HG02759 (cell line): Measurements from ENCODE around the gene CDC42EP4.

Experiments
- ATAC-seq: cut with Tn5 transposase; IDR thresholded peaks from one replicate; pipeline ENCODE4 v1.9.1; 2021; ENCODE audit warnings: mild to moderate bottlenecking, moderate library complexity; ENCODE audit not compliant: unreplicated experiment

Gene CDC42EP4, protein sequence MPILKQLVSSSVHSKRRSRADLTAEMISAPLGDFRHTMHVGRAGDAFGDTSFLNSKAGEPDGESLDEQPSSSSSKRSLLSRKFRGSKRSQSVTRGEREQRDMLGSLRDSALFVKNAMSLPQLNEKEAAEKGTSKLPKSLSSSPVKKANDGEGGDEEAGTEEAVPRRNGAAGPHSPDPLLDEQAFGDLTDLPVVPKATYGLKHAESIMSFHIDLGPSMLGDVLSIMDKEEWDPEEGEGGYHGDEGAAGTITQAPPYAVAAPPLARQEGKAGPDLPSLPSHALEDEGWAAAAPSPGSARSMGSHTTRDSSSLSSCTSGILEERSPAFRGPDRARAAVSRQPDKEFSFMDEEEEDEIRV

DNA sequence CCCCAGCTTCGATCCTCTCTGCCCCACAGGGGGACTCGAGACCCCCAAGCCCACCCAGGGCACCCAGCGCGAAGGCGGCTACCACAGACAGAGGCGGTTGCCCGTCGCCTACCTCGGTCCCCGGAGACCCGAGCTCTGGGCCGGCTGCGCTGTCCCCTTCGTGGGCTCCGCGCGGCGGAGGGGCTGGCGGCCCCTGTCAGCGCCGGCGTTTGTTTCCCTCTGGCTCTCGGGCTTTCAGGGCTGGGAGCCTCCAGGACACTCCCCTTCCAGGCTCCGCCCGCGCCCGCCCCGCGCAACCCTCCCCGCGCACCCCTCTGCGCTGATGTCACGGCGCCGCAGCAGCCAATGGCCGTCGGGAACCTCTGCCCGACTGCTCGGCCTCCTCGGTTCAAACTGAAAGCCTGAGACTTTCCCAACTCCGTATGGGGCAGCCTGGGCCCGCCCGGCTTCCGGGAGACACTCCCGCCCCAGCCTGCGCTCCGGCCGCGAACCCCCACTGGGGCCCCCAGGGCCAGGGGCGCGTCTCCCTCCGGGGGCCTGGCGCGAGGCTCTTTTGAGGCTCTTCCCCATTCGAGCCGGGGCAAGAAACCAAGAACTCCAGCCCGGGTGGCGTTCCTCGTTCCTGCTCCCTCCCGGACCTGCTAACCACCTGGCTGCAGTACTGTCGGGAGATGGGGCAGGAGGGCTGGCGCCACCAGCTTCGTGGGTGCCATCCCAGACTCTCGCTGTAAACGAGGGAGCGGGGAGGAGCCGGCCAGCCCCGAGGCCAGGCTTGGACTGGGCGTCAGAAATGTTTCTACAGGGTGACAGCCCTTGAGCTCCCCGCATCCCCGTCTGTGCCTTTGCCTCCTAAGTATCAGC is at the start of gene CDC42EP4:
CDC42EP4 (minus strand) TSS at position 221 of the 861 bp plus-strand sequence. CDS start 25,501 bp downstream, outside the sequence.
- peak; percentile 91 for ATAC-seq

DNA sequence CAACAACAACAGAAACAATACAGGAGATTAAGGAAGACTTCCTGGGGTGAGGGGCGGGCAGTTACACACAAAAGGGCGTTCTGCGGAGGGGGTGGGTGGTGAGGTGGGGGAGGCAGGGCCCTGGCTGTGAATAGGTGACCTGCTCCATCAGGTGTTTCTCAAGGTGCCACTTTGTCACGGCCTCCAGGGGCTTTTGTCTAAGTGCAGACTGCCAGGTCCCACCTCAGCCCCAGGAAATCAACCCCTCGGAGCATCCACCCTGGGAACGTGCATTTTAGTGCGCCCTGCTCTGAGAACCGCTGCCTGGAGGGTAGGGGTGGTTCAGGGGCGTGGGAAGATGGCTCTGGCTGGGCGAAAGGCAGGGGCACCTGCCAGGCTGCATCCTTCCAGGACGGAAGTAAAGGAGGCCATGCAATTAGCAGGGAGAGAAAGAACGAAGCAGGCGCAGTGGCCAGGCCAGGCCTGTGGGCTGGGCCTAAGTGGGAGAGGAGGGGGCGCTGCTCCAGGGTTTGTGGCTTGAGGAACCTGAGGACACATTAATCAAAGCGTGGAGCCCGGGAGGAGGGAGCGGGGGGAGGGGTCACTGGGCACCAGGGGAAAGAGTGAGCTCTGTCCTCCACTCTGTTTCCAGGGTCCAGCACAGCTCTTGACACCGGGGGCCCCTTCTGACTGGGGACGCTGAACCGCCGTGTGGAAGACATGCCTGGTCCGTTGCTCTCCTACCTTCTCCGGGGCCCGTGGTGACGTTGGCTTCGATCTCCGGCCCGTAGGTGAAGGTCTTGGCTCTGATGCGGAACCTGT is 49.4 kb upstream of the CDC42EP4 start:
- no peak for ATAC-seq

DNA sequence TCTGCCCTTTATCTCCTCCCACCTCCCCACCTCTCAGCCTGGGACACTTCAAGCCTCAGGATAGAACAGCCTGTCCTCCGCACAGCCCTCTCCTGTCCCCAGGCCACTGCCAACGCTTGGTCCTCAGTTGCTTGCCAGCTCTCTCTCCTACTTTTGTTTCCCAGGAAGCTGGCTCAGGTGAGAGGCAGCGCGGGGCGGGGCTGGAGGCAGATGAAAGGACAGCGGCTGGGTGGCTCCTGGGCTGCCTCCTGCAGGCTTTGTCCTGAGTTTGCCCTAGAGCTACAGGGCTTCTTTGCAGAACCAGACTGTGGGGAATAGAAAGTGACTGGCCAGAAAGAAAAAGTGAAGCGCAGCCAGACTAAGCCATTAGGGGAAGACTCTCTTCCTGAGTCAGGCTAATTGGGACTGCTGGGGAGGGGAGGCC is 48.2 kb upstream of the CDC42EP4 start:
- ATAC-seq: no peak

DNA sequence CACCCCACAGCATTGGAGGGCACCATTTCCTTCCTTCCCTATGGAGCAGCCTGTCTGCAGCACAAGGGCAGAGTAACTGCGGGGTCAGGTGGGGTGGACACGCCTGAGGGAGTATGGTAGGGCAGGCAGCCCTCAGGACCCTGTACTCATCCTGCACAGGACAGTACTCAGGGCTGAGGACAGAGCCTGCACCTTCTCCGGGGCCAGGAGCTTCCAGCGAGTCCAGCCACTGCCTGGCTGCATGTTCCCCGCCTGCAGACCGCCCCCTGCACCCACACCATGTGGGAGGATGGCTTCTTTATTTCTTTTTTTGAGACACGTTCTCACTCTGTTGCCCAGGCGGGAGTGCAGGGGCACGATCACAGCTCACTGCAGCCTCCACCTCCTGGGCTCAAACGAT is 47.6 kb upstream of the CDC42EP4 start:
- ATAC-seq: no peak

DNA sequence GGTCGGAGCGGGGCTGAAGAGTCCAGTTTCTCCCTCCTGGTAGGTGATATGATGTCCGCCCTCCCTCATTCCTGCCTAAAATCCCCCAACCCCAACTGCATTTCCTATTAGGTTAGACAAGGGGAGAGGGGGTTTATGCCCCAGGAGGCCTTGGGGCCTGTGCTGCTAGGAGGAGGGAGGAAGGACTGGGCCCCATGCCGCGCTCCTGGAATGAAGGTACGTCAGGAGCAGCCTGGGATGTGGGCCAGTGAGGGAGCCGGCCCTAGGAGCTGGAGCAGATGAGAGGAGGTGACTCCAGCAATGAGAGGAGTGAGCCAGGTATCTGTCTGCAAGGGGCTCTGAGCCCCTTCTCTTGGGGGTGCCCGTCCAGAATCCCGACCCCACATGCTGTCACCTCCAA is 46.9 kb upstream of the CDC42EP4 start:
- ATAC-seq: no peak

DNA sequence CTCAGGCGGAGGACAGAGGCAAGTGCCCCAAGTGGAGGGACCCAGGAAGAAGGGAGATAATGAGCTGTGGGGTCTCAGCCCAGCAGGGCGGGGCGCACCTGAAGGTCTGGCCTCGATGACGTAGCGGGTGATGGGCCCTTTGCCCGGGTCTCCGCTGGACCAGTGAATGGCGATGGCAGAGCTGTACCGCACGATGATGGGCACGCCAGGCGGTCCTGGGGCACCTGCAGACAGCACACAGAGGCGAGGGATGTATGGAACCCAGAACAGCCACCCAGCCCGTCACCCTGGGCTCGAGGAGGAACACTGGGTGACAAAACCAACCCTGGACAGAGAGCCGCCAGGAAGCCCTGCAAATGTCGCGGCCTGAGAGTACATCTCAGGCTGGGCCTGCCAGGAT is 46.2 kb upstream of the CDC42EP4 start:
- ATAC-seq: no peak

DNA sequence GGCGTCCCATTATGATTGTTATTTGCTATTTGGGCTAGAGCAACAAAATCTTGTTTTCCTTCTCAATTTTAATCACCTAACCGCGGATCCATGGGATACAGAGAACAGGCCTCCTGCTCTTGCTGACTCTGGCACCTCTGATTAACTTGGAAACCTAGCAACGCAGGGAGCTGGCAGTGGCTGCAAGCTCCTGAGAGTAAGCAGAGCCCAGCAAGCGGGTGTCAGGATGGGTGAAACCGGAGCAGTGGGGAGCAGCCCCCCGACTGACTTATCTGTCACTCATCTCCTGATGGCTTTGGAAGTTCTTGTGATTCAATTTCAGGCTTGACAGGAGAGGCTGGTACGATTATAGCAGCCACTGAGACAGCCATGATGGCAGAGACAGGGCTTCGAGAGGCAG is 45.5 kb upstream of the CDC42EP4 start:
- ATAC-seq: no peak

DNA sequence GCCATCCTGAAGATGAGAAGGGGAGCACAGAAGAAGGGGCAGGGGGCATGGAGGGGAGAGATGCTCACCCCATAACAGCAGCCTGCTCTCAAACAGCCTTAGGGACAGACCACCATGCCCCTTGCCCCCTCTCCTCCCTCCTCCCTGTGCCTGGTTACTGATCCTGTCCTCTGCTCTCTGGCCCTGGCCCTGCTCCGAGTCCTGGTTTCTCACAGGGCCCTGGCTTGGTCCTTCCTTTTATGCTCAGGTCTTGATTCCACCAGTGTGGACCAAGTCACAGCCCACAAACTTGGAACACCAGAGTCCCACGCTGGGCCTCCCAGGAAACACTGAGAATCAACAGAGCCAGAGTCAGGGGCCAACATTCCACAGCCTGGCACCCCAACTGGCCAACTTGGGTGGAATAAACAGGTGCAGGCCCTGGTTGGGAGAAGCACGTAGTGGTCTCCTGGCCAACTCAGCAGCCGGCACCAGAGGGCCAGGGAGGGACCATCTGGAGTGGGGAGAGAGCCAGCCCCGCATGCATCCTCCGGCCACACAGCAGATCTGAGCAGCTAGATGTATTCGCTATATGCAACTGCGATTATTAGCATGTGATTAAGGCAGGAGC is 44.9 kb upstream of the CDC42EP4 start:
- ATAC-seq: no peak

DNA sequence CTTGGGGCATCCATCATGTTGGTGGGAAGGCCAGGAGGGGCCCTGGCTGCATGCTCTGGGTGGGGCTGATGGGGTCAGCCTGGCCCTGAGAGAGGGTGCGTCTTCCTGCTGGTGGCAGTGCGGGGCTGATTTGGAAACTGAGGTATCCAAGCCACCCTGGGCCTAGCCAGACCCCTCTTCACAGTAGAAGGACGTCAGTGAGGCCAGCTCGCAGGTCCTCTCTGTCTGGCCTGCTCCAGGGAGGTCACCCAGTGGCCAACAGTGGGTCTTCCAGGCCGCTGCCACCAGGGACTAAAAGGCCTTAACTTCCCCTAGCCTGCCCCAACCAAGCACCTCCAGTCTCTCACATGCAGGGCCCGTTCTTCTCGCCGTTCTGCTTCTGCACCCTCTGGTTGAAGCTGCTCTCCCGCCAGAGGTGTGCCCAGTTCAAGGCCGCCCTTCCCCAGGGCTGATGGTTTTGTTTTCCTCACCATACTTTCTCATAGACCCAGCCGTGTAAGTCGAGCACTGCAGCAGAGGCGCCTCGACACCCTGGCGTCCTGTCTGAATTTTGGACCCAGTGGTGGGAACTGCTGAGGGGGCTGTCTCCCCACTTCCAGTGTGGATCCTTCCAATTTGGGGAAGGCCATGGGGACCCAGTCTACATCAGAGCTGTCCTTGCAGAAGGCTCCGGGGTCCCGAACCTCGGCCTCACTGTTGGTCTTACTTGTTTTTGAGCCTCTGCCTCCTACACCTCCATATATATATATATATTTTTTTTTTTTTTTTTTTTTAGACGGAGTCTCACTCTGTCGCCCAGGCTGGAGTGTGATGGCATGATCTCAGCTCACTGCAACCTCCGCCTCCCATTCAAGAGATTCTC is 42.9 kb upstream of the CDC42EP4 start:
- no peak for ATAC-seq

DNA sequence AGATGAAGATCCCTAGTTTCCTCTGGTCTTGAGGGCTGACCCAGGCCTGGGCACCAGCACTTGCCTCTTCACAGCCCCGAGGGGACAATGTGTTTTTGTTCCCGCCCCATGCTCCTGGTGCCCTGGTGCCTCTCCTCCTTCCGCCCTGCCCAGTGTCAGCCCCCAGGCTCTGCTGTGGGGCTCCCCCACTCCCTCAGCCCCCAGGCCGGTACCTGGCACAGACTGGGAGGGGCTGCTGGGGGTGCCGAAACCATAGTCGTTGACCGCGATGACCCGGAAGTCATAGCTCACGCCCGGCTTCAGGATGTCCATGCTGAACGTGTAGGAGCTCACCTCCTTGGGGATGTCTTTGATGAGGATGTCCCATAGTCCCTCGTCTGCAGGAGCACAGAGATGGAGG is 40.5 kb upstream of the CDC42EP4 start:
- no peak for ATAC-seq

DNA sequence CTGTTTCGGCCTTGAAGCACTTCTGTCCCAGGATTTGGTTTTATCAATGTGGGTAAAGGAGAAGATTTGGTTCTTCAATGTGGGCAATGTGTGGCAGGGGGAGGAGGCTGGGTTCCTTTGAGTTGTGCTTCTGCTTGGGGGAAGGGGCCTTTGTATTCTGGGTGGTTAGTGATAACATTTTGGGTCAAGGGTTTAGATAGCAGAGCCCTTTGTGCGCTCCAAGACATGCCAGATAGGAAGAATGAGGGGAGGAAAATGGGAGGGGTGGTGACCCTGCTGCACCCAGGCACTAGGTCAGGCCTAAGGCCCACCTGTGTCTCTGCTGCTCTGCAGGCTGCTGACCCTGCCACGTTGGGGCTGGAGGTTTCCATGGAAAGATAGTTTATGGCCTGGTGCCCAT is 40.0 kb upstream of the CDC42EP4 start:
- no peak for ATAC-seq

DNA sequence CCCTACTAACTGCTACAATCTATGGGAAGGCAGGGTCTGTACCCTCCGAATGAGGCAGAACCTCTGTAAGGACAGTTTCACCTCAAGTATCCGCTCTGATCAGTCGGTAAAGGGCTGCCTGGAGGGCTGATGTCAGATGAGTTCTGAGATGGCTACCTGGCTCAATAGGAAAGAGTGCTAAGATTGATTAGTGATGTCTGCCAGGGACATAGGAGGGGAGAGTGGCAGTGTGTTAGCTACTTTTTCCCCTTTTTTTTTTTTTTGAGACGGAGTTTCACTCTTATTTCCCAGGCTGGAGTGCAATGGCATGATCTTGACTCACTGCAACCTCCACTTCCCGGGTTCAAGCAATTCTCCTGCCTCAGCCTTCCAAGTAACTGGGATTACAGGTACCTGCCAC is 39.1 kb upstream of the CDC42EP4 start:
- no peak for ATAC-seq

DNA sequence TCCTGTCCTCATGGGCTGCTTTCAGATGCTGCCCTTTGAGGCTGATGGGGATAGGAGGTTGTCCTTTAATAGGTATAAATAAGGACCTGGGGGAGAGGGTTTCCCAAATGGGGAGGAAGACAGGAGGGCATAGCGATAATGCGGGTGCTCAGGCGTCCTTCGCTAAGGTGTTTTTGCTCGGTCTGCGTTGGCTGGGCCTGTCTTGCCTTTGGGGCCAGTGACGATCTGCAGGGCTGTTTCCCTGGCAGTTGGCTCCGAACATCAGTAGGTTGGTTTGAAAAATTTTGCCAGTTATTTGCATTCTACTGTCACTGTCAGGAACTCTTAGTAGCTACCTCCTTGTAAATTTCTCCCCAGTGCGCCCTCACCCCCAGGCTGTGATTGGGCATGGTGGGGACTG is 37.8 kb upstream of the CDC42EP4 start:
- ATAC-seq: no peak

DNA sequence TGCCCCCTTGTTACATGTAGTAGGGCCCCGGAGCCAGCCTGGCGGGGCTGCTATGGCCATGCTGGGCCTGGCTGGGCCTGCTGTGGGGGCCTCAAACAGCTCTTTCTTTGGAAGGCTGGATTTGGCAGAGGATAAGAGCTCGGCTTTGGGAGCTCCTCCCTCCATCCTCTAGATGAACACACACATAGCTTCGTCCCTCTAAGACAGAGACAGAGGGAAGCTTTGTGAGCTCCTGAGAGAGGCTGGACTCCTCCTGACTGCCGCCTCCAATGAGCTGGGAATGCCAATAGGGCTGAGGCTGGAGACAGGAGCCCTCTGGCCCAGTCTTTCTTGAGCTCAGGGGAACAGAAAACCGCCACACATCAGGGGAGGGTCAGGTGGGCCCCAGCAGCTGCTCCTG is 37.3 kb upstream of the CDC42EP4 start:
- ATAC-seq: no peak

DNA sequence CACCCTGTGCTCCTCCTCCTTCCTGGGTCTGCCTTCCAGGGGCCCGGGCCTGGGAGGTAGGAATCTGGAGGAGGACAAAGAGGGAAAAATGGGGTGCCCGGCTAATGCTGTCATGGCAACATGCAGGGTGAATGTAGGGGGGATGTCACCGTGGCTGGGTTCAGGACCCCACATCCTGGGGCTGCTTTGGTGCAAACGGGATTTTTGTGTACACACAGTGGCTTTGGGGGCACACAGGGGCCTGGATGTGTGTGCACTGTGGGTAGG is 37.0 kb upstream of the CDC42EP4 start:
- ATAC-seq: no peak

DNA sequence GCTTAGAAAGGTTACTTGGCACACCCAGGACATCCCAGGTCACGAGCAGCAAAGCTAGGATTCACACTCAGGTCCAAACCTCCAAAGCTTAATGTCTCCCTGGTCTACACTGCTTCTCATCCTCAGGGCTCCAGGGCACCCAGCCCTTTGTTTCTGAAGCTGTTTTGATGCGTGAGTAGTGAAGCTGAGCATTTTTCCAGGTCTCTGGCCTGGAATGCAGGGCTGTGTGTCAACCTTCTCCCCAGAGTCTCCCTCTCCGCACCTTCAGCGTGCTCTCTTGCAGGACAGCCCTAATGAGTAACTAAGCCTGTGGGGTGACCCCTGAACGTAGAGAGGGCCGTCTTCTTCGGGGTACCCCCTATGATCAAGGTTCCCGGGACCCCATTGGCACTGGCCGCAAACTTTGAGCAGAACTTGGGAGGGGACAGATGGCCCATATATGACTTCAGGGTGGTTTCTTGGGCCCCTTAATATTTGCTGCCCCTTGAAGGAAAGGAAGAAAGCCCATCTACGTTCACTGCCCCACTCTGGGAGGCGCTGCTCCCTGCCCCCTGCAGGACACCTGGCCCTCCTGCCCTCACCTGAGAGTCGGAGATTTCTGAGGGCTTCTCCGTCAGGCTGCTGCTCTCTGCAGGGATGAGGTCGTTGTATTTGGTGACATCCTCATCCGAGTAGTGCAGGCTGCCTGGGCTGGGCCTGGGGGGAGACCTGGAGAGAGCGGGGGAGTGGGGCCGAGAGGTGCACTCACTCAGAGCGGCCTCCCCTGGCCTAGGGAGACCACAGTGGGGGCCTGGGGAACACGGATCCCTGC is 36.4 kb upstream of the CDC42EP4 start:
- ATAC-seq: no peak

DNA sequence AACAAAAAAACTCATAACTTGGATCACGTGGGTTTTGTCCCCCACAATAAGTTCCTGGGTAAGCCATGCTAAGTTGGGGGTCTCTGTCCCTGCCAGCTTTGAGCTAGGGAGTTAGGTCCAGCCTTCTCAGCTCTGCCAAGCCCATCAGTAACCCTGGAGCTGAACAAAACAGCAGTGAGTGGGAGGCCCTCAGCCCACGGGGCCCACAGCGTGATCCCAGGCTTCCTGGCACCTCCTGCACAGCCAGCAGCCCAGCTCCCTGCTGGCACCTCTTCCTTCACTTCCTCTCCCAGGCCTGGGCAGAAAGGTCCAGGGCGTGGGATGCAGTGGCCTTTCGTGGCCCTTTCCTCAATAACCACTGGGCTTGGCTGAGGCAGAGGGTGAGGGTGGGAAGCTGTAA is 35.5 kb upstream of the CDC42EP4 start:
- ATAC-seq: no peak

DNA sequence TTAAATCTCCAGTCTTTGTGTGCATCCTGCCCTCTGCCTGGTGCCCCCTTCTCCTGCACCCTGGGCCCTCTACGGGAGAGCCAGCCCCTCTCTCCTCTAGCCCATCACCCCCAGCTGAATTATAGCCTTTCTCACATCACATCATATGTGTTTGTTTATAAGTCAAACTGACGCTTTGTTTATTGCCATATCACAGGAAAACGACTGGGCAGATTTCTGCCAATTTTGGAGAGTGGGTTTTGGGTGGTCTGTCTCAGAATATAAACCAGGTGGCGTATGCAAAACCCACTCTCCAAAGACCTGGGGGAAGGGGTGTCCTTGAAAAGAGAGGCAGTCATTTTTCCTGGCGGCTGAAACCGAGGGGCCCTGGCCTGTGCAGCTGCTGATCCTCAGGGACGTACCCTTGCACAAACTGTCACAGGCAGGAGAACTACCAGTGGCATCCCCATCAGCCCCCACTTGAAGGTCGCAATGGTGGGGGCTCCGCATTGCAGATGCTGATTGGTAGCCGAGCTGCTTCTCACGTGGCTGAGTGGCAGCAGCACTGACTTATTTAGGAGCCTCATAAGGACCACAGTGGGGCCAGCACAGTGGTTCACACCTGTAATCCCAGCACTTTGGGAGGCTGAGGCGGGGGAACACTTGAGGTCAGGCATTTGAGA is 34.8 kb upstream of the CDC42EP4 start:
- ATAC-seq: no peak
